ENCODE results near the gene CNIH4. TPM values are rescaled to one million over a fixed set of nuclear protein-coding genes. Genes with fewer than 3 reads are reported as not detected.

The CNIH4 gene
- total RNA-seq, 1 donor, result 36.2 TPM

GRCh38 chr1:224329484-224329841, 27.2 kb upstream of the CNIH4 start:
- no peaks in the 10 kb centered on the region for H3K27me3 ChIP-seq (ENCODE audit: insufficient read depth, low read length)
- H3K4me2 ChIP-seq (ENCODE audit: insufficient read depth, low read length), result peak overlapping the region; percentile 93
- H4K20me1 ChIP-seq (ENCODE audit: insufficient read depth, low read length), result peaks cover 2% of the 10 kb centered on the region
- H2AFZ ChIP-seq (ENCODE audit: low read length), result peak overlapping the region; percentile 95
- TF ChIP-seq CTCF (IDR thresholded peaks at IDR 0.05; ENCODE audit: extremely low read depth, low read depth, low read length), result no peak
- H3K79me2 ChIP-seq (ENCODE audit: insufficient read depth, low read length), result peaks cover 49% of the 10 kb centered on the region
- H3K9me3 ChIP-seq (ENCODE audit: low read depth, low read length), result no peaks in the 10 kb centered on the region
- H3K36me3 ChIP-seq (ENCODE audit: insufficient read depth, low read length), result peaks cover 3% of the 10 kb centered on the region
- no peak for DNase-seq (ENCODE audit: insufficient read length, low spot score, missing footprints)
- H3K27ac ChIP-seq (ENCODE audit: low read depth, low read length), result peak overlapping the region; percentile 97
- H3K4me3 ChIP-seq (ENCODE audit: insufficient read depth, low read length), result peak overlapping the region; percentile 97
- peaks cover 28% of the 10 kb centered on the region for H3K4me1 ChIP-seq (ENCODE audit: insufficient read depth, low read length)

GRCh38 chr1:224329842-224330753, 26.6 kb upstream of the CNIH4 start, which contains the start of gene NVL:
NVL (minus strand) TSS chr1:224330172; CDS start chr1:224330127, 45 bp downstream.
- H3K27me3 ChIP-seq (ENCODE audit: insufficient read depth, low read length), result no peaks in the 10 kb centered on the region
- no peak for TF ChIP-seq CTCF (IDR thresholded peaks at IDR 0.05; ENCODE audit: extremely low read depth, low read depth, low read length)

GRCh38 chr1:224331326-224331725, 25.4 kb upstream of the CNIH4 start:
- H3K27ac ChIP-seq (ENCODE audit: low read depth, low read length), result no peak overlapping the region
- DNase-seq (ENCODE audit: insufficient read length, low spot score, missing footprints), result no peak
- peak overlapping the region; percentile 93 for H3K4me2 ChIP-seq (ENCODE audit: insufficient read depth, low read length)
- H3K27me3 ChIP-seq (ENCODE audit: insufficient read depth, low read length), result no peaks in the 10 kb centered on the region
- no peaks in the 10 kb centered on the region for H3K36me3 ChIP-seq (ENCODE audit: insufficient read depth, low read length)
- H2AFZ ChIP-seq (ENCODE audit: low read length), result no peak overlapping the region
- no peak for TF ChIP-seq CTCF (IDR thresholded peaks at IDR 0.05; ENCODE audit: extremely low read depth, low read depth, low read length)
- H4K20me1 ChIP-seq (ENCODE audit: insufficient read depth, low read length), result no peaks in the 10 kb centered on the region
- no peak overlapping the region for H3K4me3 ChIP-seq (ENCODE audit: insufficient read depth, low read length)
- H3K4me1 ChIP-seq (ENCODE audit: insufficient read depth, low read length), result peaks cover 32% of the 10 kb centered on the region
- H3K79me2 ChIP-seq (ENCODE audit: insufficient read depth, low read length), result peaks cover 37% of the 10 kb centered on the region
- no peaks in the 10 kb centered on the region for H3K9me3 ChIP-seq (ENCODE audit: low read depth, low read length)

More at GRCh38 chr1:224329842-224330753, 26.6 kb upstream of the CNIH4 start, which contains the start of gene NVL:
- Histone ChIP-seq H4K20me1 (ENCODE audit: insufficient read depth, low read length) (peaks cover 2% of the 10 kb centered on the region), H3K27ac (ENCODE audit: low read depth, low read length) (peak within 1 kb of the TSS; percentile 97), H3K9me3 (ENCODE audit: low read depth, low read length) (no peaks in the 10 kb centered on the region), H3K36me3 (ENCODE audit: insufficient read depth, low read length) (no peaks in the 10 kb centered on the region), H3K79me2 (ENCODE audit: insufficient read depth, low read length) (peaks cover 46% of the 10 kb centered on the region), H3K4me1 (ENCODE audit: insufficient read depth, low read length) (peaks cover 32% of the 10 kb centered on the region), H3K4me2 (ENCODE audit: insufficient read depth, low read length) (peak within 1 kb of the TSS; percentile 93), H2AFZ (ENCODE audit: low read length) (peak within 1 kb of the TSS; percentile 95), H3K4me3 (ENCODE audit: insufficient read depth, low read length) (peak within 1 kb of the TSS; percentile 97)
- peak; percentile 93 for DNase-seq (ENCODE audit: insufficient read length, low spot score, missing footprints)

GRCh38 chr1:224331824-224332223, 24.9 kb upstream of the CNIH4 start:
- Histone ChIP-seq H3K4me2 (ENCODE audit: insufficient read depth, low read length) (no peak overlapping the region), H3K9me3 (ENCODE audit: low read depth, low read length) (no peaks in the 10 kb centered on the region), H4K20me1 (ENCODE audit: insufficient read depth, low read length) (no peaks in the 10 kb centered on the region), H3K27ac (ENCODE audit: low read depth, low read length) (no peak overlapping the region), H3K4me3 (ENCODE audit: insufficient read depth, low read length) (no peak overlapping the region), H3K79me2 (ENCODE audit: insufficient read depth, low read length) (peaks cover 33% of the 10 kb centered on the region), H2AFZ (ENCODE audit: low read length) (no peak overlapping the region), H3K36me3 (ENCODE audit: insufficient read depth, low read length) (no peaks in the 10 kb centered on the region), H3K4me1 (ENCODE audit: insufficient read depth, low read length) (peaks cover 32% of the 10 kb centered on the region), H3K27me3 (ENCODE audit: insufficient read depth, low read length) (no peaks in the 10 kb centered on the region)
- no peak for DNase-seq (ENCODE audit: insufficient read length, low spot score, missing footprints)
- no peak for TF ChIP-seq CTCF (IDR thresholded peaks at IDR 0.05; ENCODE audit: extremely low read depth, low read depth, low read length)
